ENCODE results near the gene ZYX. TPM values are rescaled to one million over a fixed set of nuclear protein-coding genes. Genes with fewer than 3 reads are reported as not detected.
A peak's percentile ranks its signal among the peaks of the same experiment; 100 is the strongest.

Gene ZYX
- total RNA-seq, 1 experiment from 2014 or later = 237 TPM

- TF ChIP-seq CTCF (conservative IDR thresholded peaks at IDR 0.05) = peak; percentile 50
- no CpG with 5 or more reads among the region's 23 CpGs for WGBS (ENCODE audit: extremely low coverage, insufficient read length, low lambda C conversion rate)
- peaks cover 12% of the 10 kb centered on the region in 2 experiments for H3K4me1 Mint-ChIP-seq
- H3K27me3 ChIP-seq (ENCODE audit: insufficient read depth, low read length) = no peaks in the 10 kb centered on the region
- H3K4me1 ChIP-seq (ENCODE audit: insufficient read depth, low read length) = peaks cover 5% of the 10 kb centered on the region; the same call in 1 of the 2 replicates
- peaks cover under 1% of the 10 kb centered on the region for H3K23me2 ChIP-seq (ENCODE audit: insufficient read length, low read depth, low read length, poor library complexity, severe bottlenecking)
- H3K9ac ChIP-seq (ENCODE audit: extremely low read depth, insufficient read length, low read length) = no peak overlapping the region
- H3K4me3 Mint-ChIP-seq = no peak overlapping the region
- peak overlapping the region in 2 of 3 experiments; percentile 43 to 82; a peak in 2 of 7 replicates for H3K27ac Mint-ChIP-seq
- no peak overlapping the region for H2BK120ac ChIP-seq (ENCODE audit: low read depth, low read length, poor library complexity, severe bottlenecking)
- H2BK12ac ChIP-seq (ENCODE audit: insufficient read length, low read depth, low read length) = no peak overlapping the region
- H3K79me1 ChIP-seq (ENCODE audit: insufficient read depth, low read depth, low read length, poor library complexity, severe bottlenecking) = peaks cover 3% of the 10 kb centered on the region
- H3K18ac ChIP-seq (ENCODE audit: insufficient read length, low read depth, low read length) = no peak overlapping the region
- H2BK5ac ChIP-seq (ENCODE audit: insufficient read length, low read length) = no peak overlapping the region
- H2AK5ac ChIP-seq (ENCODE audit: insufficient read length, low read length) = no peak overlapping the region
- no peaks in the 10 kb centered on the region for H3K9me3 Mint-ChIP-seq
- H2BK20ac ChIP-seq (ENCODE audit: low read depth, low read length, poor library complexity, severe bottlenecking) = no peak overlapping the region
- H3K79me2 ChIP-seq (ENCODE audit: insufficient read depth, low read length) = peaks cover 14% of the 10 kb centered on the region; the same call in 1 of the 2 replicates
- no peak overlapping the region for H2BK15ac ChIP-seq (ENCODE audit: low read depth, low read length)
- no peak overlapping the region for H3T11ph ChIP-seq (ENCODE audit: low read length)
- no peak overlapping the region for H4K8ac ChIP-seq (replicated peaks; ENCODE audit: insufficient read length, low read depth, low read length)
- H4K91ac ChIP-seq (ENCODE audit: insufficient read length, low read depth, low read length) = no peak overlapping the region
- H4K5ac ChIP-seq (ENCODE audit: insufficient read length, low read depth, low read length) = no peak overlapping the region
- H3K23ac ChIP-seq (ENCODE audit: insufficient read length, low read depth, low read length) = no peak overlapping the region
- H3K27me3 Mint-ChIP-seq (ENCODE audit: low read depth) = no peaks in the 10 kb centered on the region; the same call in 1 of the 2 replicates
- no peak overlapping the region for H3K4me2 ChIP-seq (ENCODE audit: insufficient read depth, insufficient read length, low read length)
- H2AFZ ChIP-seq (ENCODE audit: low read length) = no peak overlapping the region
- H3K56ac ChIP-seq (ENCODE audit: insufficient read length, low read depth, low read length) = no peak overlapping the region
- no peak overlapping the region for H3K14ac ChIP-seq (ENCODE audit: insufficient read depth, low read length)
- no peak overlapping the region for H3K27ac ChIP-seq (ENCODE audit: insufficient read length, low read depth, low read length)
- H3K9me3 ChIP-seq (ENCODE audit: control insufficient read depth, low read depth, low read length) = no peaks in the 10 kb centered on the region
- H4K20me1 ChIP-seq (ENCODE audit: control insufficient read depth, insufficient read depth, insufficient read length) = peaks cover 2% of the 10 kb centered on the region
- DNase-seq = peak; percentile 59
- H3K36me3 Mint-ChIP-seq (ENCODE audit: insufficient read depth in 1 of 3, low read depth in 3 of 3) = peaks cover 32 to 46% (median 46%) of the 10 kb centered on the region in 3 experiments
- H3K4ac ChIP-seq (ENCODE audit: low read depth, low read length) = no peak overlapping the region
These were observed 6.2 kb downstream of the ZYX start for GRCh38 chr7:143387156-143387975.
